Hematopoietic multipotent progenitor cell treated with erythropoietin and hydrocortisone succinate and interleukin-3 and kit ligand, for 8 days (in vitro differentiated cells): ENCODE measurements around the gene CST11.

ENCODE experiments used
- DNase-seq: peaks from one replicate; pipeline ENCODE4 v3.0.0-alpha.2; 2015

The CST11 gene

DNA sequence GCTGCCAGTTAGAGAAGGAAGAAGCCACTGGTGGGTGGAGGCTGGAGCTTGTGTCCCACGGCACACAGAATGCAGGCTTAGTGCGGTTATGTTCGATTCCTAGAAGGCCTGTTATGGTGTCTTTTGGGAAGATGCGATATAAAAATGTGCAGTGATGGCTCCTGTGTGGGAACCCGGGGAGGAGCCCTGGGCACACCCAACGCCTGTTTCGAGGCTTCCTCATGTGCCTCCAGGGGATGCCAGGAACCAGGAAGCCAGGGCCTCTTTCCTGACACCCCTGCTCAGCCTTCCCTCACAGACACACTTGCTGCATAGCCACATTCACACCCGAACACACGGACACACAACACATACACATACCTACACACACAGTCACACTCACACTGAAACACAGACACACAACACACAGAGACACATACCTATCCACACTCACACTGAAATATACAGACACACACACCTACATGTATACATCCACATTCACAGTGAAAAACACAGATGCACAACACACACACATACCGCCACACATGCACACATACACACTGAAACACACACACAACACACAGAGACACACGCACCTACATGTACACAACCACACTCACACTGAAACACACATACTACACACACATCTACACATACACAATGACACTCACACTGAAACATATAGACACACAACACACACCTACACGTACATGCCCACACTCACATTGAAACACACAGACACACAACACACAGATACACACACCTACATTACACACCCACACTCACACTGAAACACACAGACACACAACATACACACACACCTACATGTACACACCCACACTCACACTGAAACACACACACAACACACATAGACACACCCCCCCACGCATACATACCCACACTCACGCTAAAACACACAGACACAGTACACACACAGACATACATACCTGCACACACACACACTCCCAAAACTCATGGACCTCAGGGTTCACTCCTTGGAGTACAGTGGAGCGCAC lies 1.2 kb upstream of the CST11 start:
- no peak for DNase-seq

DNA sequence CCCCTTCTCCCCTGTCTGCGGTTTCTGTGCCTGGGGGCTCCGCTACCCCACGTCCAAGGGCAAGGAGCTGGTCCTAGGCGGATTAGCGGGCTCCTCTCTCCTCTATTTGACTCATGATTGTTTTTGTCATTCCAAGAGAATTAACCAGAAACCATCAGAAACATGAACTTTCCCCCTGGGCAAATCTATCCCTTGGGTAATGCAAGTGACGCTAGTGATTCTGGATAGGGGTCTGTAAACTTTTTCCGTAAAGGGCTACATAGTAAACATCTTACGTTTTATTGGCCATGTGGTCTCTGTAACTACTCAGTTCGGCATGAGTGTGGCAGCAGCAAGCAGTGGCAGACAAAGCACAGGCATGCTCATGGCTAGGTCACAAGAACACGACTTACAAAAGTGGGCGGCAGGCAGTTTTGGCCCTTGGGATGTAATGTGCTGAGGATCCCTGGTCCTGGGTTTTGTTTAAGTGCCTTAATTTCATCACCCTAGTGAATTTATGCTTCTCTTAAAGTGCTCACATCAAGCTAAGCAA lies 654 bp downstream of the CST11 start:
- DNase-seq, result no peak

DNA sequence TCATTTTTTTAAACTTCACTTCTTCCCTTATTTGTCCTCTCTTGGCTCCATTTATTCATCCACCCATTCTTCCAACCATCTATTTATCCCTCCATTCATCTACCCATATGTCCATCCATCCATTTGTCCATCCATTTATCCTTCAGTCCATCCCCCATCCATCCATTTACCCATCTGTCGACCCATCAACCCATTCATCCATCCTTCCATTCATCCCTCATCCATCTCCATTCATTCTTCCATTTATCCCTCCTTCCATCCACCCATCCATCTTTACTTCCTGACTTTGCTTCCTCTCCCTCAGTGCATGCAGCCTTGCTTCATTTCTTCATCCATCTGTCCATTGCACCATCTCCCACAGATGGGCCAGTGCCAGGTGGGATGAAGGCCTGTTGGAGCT lies 1.8 kb downstream of the CST11 start:
- no peak for DNase-seq

DNA sequence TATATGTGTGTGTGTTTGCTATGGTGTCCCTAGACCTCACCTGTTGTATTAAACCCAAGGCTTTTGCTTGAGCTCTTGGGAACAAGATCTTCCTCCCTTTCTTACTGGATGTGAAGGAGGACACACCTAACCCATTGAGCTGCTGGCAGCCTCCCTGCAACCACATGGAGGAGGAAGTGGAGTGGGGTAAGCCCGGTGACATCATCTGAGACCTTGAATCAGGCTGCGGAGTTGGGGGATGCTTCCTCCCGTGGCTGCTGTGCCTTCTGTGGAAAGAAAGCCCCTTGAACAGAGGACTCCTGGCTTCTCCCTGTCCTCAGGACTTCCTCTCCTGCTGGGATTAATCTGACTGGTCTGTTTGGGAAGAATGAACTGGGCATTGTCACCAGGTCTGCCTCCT lies 3.3 kb downstream of the CST11 start:
- DNase-seq, result no peak

DNA sequence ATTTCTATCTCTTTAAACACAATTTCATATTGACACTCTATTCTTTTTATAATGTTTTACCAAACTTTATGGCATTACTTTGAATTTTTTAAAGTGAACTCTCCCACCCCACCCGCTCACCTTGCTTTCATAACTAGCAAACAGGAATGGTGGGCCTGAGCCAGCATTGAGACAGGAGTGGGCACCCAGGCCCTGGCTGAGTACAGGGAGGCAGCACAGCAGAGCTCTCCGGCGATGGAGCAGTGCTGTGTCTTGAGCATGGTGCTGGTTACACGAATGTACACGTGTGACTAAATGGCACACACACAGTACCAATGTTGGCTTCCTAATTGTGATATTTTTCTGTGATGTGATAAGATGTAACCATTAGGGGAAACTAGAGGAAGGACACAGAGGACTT lies 4.5 kb downstream of the CST11 start:
- no peak for DNase-seq

DNA sequence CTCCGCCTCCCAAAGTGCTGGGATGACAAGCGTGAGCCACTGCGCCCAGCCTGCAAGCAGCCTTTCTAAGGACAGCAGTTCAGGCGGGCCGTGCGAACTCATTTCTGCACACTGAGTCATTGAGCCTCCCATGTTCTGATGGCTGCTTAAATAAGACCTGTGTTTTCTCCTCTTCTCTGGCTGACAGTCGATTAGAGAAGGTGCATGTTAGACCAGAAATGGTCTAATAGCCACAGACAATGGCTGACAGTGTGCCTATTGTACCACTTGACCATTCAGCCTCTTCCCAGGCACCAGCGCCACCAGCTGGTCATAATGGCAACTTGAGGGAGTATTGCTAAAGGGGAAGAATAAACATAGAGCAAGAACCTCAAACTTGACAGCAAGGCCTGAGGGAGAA lies 6.2 kb downstream of the CST11 start:
- DNase-seq, result peak; percentile 65

DNA sequence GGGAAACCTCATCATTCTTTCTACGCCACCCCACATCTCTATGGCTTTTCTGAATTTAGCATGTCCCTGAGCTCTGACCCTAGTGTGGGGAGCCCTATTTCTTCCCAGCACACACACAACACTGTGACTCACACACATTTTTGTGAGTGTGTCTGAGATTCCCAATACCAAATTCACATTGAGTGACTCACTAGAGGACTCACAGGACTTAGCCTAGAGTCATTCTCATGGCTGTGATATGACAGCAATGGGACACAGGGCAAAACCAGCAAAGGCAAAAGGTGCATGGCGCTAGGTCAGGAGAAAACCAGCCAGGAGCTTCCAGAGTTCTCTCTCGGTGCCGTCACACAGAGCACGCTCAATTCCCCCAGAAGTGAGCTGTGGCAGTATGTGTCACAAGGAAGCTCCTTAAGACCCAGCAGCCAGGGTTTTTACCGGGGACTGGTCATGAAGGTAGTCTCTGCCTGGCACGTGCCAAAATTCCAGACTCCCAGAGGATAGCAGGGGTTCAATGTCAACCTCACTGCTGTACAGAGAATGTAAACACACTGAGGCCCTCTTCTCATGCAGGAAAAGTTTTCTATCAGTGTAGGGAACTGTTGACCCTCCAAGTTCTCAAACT lies 7.0 kb downstream of the CST11 start:
- no peak for DNase-seq

DNA sequence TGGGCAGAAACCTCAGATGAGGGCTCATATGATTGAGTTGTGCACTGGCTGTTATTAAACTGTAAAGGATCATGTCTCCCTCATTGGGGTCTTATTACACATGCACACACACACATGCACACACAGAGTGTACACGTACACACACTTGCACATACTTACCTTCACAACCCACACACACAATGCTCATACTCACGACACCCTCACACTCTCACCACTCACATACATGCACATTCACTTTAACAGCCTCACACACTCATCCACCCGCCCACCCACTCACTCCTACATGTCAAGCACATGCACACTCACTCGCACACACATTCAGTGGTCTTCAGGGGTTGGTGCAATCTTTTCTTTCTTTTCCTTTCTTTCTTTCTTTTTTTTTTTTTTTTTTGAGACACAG lies 7.8 kb downstream of the CST11 start:
- DNase-seq, result no peak

DNA sequence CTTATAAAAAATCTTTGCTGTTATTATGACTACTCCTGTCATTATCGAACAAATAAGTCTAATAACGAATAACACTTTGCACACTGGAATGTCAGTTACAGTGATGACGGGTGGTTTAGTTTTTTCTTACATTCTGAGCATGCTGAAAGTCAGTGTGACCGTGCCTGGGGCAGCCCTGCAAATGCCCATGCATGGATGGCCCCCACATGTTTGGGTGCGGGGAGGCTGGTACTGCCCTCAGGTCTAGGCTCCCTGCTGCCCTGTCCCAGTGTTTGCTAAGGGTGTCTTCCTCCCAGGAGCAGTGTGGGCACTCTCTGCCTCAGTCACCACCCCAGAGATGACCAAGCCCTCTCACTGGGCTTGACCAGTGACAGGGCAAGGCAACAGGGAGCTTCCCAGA lies 10.2 kb downstream of the CST11 start:
- DNase-seq, result no peak

DNA sequence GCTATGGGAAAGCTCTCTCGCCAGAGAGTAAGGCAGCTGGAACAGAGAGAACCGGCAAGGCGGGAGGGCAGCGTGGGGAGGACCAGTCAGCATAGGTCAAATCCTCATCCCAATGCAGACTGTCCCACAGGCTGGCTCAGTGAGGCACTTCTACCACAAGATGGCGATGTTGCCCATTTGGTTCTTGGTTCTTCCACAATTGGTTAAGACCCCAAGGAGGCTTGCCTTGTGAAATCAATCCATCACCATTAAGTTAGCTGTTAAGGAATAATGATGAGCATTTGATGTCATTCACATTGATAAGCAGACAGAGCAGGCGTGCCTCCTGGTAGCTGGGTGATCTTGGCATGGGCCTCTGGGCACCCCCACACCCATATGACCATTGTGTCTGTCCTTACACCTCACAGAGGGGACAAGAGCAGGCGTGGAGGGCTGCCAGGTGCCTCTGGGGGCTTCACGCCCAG lies 10.8 kb downstream of the CST11 start:
- peak; percentile 76 for DNase-seq

DNA sequence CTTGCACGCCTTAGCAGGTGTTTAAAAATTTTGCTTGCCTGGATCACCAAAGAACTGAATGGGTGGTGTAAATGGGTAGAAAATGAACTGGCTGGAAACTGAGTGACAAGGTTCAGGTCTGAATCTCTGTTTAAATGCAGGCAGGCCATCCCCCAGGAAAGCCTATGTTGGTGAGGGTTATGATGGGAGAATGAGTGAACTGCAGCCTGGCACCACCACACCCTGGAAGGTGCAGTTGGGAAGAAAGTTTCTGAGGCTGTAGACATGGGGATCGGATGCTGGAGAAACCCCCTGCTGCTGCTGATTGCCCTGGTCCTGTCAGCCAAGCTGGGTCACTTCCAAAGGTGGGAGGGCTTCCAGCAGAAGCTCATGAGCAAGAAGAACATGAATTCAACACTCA lies 12.7 kb downstream of the CST11 start:
- DNase-seq, result no peak

DNA sequence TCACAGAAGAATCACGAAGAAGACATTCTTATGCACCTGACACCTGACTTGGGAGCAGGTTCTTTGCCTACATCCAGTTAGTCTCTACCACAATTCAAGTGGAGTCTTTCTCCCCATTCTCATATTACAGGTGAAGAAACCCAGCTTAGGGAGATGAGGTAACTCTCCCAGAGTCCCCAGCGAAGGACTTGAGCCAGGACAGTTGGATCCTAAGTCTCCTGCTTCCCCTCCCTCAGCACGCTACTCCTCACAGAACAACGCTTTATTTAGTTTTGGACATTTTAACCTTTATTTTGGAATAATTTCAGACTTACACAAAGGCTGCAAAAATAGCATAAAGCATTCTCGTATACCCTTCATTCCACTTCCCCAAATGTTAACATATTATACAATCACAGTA lies 14.0 kb downstream of the CST11 start:
- no peak for DNase-seq

DNA sequence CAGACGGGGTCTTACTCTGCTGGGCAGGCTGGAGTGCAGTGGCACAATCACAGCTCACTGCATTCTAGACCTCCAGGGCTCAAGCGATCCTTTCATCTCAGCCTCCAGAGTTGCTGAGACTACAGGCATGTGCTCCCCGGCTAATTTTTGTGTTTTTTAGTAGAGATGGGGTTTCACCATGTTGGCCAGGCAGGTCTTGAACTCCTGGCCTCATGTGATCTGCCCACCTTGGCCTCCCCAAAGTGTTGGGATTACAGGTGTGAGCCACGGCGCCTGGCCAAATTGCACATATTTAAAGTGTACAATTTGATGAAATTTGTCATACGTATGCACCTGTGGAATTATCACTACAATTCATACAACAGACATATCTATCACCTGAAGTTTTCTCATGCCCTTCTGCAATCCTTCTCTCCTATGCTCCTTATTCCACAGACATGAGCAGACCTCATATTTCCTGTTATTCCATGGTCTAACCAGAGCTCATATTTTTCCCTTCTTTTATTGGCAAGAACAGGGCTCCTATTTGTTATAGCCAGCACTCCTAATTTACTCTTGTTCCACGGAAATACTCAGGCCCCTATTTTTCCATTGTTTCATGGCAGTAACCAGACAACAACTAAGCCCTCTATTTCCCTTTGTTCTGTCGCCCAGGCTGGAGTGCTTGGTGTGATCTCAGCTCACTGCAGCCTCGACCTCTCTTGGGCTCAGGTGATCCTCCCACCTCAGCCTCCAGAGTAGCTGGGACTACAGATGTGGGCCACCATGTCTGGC lies 15.4 kb downstream of the CST11 start:
- DNase-seq, result no peak

DNA sequence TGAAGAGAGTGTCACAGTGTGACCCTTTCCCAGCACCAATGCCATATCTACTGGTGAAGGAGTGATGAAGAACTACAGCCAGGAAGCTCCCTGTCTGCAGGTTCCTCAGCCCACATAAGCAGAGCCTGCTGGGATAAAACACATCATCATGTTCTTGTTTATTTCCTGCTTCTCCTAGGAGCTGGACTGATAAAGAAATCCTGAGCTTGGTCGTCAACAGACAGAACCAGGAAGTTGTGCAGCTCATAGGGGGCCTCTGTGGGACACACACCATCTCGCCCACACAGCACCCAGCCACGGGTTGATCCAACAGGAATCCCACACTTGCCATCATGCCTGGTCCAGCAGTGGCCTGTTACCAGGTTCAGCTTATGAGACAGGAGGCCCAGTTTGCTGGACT lies 16.0 kb downstream of the CST11 start:
- DNase-seq, result no peak

DNA sequence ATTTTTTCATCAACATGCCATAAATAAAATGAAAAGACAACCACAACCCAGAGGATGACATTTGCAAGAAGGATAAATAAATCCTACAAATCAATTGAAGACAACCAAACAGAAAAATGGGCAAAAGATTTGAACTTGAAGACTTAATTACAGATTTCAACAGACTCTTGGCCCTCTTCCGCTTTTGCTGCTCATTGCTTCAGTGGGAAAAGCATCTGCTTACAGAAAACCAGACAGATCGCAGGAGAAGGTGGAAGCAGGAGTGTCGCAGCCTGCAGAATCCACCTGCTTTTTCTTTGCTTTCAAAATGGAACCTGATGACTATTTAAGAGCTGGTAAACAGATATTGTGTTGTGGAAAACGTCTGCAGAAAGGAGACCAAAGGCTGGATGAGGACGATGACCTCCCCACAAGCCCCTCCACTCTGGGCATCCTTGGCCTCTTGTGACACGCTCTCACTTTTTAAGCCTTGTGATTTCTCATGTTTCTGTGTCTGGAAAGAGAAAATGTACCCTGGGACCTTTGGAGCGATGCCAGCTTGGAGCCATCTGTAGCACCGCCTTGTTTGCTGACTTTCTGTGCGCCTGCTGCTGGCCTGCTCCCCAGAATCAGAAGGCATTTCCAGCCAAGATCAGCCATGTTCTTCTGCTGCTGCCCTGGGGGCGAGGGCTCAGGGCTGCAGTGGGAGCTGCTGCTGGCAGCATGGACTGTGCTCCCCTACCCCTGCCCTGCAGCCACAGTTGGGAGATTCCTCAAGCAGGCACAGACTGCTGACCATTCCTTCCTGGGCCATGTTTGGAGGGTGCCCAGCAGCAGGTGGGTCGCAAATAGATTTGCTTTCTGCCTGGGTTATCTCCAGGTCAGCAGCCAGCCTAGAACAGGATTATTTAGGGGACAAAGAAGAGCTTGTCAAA lies 16.8 kb downstream of the CST11 start:
- DNase-seq, result no peak

DNA sequence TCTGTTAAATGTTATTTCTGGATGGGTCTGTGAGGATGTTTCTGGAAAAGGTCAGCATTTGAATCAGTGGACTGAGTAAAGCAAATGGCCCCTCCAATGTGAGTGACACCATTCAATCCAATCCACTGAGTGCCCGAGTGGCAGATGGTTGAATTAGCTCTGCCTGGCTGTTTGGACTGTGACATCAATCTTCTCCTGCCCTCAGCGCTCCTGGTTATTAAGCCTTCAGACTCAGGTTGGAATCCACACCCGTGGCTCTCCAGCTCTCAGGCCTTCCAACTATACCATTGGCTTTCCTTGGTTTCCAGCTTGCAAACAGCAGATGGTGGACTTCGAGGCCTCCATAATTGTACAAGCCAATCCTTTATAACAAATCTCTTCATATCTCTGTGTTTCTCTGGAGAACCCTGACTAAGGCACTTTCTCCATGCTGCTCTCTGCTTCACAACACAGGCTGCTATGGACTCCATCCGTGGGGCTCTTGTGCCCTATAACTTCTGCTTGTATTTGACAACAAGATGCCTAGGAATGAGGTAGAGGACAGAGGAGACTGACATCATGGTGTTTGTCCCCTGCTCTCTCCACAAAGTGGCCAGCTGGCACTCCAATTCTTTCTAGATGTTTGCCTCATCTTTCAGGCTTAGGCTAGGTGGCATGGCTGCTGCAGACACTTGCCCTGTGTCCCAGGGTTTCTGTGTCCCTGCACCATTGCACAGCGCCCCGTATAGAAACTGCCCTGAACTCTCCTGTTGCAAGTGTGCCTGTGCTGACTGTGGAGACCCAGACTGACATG lies 18.0 kb downstream of the CST11 start:
- DNase-seq, result no peak

DNA sequence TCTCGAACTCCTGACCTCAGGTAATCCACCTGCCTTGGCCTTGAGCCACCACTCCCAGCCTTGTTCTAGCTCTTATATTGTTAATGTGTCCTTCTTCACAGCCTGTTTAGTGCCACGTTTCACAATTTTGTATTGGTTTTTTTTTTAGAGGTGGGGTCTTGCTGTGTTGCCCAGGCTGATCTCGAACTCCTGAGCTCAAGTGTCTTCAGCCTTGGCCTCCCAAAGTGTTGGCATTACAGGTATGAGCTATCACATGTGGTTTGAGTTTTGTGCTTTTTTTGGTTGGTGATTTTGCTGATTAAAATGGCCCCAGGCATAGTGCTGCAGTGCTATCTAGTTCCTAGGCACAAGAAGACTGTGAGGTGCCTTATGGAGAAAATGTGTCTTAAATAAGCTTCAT lies 19.0 kb downstream of the CST11 start:
- no peak for DNase-seq

DNA sequence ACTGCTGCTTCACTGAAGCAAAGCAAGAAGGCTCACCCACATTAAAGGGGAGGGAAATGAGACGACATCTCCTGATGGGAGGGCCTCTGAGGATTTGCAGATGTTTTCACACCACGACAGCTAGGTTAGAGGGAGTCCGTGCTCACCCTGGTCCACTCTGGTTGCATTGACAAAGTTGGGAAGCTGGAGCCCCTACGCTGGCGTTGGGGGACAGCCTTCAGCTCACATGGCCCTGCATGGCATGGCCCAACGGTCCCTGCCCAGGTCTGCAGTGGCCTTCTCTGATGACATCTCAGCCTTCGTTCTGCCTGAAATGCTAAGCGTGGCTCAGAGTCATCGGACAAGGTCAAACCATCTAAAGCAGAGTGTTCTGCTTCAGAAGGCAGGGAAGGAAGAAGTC lies 27.5 kb downstream of the CST11 start:
- no peak for DNase-seq

DNA sequence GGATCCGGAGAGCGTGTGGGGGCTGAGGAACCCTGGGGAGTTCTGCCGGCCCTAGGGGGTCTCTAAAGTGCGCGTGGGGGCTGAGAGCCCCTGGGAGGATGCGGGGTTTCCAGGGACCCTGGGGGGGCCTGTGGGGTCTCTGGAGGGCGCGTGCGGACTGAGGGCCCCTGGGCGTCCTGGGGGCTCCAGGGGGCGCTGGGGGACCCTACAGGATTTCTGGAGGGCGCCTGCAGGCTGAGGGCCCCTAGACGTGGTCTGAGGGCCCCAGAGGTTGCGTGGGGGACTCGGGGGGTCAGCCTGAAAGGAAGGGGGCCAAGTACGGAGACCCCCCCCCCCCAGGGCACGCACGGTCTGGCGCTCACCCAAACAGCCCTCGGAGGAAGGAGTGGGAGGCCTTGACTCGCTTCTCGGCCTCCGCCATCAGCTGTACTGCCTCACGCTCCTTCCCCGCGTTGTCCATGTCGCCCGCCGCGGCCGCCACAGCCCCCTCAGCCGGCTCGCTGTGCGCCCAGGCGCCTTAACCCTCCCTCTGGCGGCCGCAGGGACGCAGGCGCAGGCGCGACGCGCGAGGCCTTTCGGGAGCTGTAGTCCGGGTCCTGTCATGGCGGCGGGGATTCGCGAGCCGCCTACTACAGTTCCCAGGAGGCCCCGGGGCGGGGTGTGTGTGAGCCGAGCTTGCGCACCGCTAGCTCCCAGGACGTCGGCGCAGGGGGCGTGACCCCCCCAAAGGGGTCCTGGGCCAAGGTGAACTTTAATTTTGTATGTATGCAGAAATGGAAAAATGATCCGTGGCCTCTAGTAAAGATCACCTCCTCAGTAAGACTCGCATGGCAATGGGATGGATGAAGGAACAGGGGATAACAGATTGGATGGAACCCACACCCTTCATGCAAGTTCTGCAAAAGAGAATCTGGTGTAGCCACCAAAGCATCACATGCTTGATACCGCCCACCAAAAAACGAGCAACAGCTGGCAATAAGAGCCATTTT lies 31.4 kb downstream of the CST11 start, which contains the start of gene NAPB:
TSS of gene NAPB (minus strand) at position 546 of the 989 bp plus-strand sequence. CDS start at position 460, 86 bp downstream.
- DNase-seq, result peak; percentile 91
